NK-92 treated with Interleukin-12 subunit alpha and Interleukin-12 subunit beta, amount 100 ng/mL, for 24 hours (cell line): ENCODE data around the gene NBPF1.
"Not testable (repeated sequence)": the region's sequence is repeated elsewhere in the genome, so short reads cannot be mapped to it uniquely, and the experiment has no call there.

Source experiments
- DNase-seq: peaks from one replicate; lab custom pipeline; 2025; lab: John Stamatoyannopoulos, UW

The NBPF1 gene

GRCh38 chr1:16641159-16641975, 28.0 kb upstream of the NBPF1 start:
- DNase-seq = not testable (repeated sequence)

- DNase-seq = not testable (repeated sequence)
Measured at GRCh38 chr1:16639091-16640031, 26.0 kb upstream of the NBPF1 start.

- DNase-seq = not testable (repeated sequence)
Measured at GRCh38 chr1:16637941-16638778, 24.8 kb upstream of the NBPF1 start.

- DNase-seq = not testable (repeated sequence)
Measured at GRCh38 chr1:16636551-16637195, 23.3 kb upstream of the NBPF1 start.

GRCh38 chr1:16635959-16636358, 22.6 kb upstream of the NBPF1 start:
- DNase-seq = not testable (repeated sequence)

GRCh38 chr1:16633540-16634282, 20.3 kb upstream of the NBPF1 start:
- not testable (repeated sequence) for DNase-seq

GRCh38 chr1:16632044-16632850, 18.9 kb upstream of the NBPF1 start:
- not testable (repeated sequence) for DNase-seq

GRCh38 chr1:16631248-16632043, 18.1 kb upstream of the NBPF1 start:
- no peak for DNase-seq

GRCh38 chr1:16630661-16631247, 17.4 kb upstream of the NBPF1 start:
- DNase-seq = no peak

GRCh38 chr1:16629916-16630530, 16.7 kb upstream of the NBPF1 start:
- DNase-seq = not testable (repeated sequence)

GRCh38 chr1:16628361-16629111, 15.2 kb upstream of the NBPF1 start:
- DNase-seq = no peak

- not testable (repeated sequence) for DNase-seq
Measured at GRCh38 chr1:16626409-16626983, 13.1 kb upstream of the NBPF1 start.

- DNase-seq = no peak
Measured at GRCh38 chr1:16625497-16626408, 12.4 kb upstream of the NBPF1 start.

- not testable (repeated sequence) for DNase-seq
Measured at GRCh38 chr1:16623812-16624719, 10.7 kb upstream of the NBPF1 start.

- not testable (repeated sequence) for DNase-seq
Measured at GRCh38 chr1:16623337-16623736, 10.0 kb upstream of the NBPF1 start.
